ENCODE data around the gene HLA-DOA.

HLA-DOA gene

DNA sequence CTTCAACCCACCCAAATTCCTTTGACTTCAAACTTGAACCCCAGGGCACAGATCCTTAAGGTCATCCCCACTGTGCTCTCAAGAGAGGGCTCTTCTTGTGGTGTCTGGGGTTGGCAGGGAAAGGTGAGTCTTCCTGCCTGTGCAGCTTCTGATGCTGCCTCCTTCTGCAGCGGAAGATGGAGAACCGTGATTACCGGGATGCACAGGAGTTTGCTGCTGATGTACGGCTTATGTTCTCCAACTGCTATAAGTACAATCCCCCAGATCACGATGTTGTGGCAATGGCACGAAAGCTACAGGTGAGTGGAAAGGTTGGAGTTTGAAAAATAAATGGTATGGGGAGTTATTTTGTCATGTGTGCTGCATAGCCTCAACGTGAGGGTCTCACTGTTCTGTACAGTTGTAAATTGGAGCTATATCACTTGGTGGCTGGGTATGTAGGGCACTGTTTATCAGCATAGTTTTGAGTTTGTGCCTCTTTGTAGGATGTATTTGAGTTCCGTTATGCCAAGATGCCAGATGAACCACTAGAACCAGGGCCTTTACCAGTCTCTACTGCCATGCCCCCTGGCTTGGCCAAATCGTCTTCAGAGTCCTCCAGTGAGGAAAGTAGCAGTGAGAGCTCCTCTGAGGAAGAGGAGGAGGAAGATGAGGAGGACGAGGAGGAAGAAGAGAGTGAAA is 32.0 kb downstream of the HLA-DOA start:
- DNase-seq = no peak

- no peak for DNase-seq
Measured at GRCh38 chr6:32976334-32977069, 32.9 kb downstream of the HLA-DOA start.

DNA sequence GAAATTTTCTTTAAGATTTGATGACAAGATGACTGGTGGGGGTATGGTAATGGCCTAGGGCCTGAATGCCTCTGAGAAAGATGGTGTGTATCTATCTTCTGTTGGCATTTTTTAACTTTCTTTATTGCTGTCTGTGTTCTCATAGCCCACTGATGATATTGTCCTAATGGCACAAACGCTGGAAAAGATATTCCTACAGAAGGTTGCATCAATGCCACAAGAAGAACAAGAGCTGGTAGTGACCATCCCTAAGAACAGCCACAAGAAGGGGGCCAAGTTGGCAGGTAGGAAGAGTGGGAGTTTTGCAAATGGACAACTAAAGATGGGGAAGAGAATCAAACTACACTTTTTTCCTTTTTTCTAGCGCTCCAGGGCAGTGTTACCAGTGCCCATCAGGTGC is 33.5 kb downstream of the HLA-DOA start:
- DNase-seq = no peak

DNA sequence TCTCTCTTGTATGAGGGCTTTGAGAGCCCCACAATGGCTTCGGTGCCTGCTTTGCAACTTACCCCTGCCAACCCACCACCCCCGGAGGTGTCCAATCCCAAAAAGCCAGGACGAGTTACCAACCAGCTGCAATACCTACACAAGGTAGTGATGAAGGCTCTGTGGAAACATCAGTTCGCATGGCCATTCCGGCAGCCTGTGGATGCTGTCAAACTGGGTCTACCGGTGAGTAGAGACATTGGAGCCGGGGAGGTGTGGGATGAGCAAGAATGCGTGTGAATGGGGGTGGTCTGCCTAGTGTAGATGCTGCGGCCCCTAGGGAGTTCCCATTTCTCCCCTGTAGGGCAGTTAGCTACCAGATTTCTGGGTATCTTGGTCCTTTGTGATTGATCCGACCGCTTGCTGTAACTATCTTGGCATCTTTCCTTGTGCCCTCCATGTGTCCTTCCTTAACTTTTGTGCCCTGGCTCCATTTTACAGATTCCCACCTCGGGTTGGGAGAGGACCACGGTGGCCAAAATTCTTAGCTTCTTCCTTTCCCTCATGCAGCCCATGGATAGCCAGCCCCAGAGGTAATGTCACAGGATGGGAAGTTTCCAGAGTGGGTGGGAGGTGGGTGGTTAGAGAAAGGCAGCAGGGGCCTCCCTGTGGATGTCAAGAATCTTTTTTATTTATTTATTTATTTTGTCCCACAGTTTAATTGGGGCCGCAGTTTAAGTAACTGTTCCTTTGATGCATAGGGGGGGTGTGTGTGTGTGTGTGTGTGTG is 34.7 kb downstream of the HLA-DOA start:
- no peak for DNase-seq

GRCh38 chr6:32974016-32974333 is 35.4 kb downstream of the HLA-DOA start:
- no peak for DNase-seq

- DNase-seq = peak; percentile 13
Measured at GRCh38 chr6:32973144-32974015, 36.0 kb downstream of the HLA-DOA start.

- no peak for DNase-seq
Measured at GRCh38 chr6:32972353-32973143, 36.8 kb downstream of the HLA-DOA start.

DNA sequence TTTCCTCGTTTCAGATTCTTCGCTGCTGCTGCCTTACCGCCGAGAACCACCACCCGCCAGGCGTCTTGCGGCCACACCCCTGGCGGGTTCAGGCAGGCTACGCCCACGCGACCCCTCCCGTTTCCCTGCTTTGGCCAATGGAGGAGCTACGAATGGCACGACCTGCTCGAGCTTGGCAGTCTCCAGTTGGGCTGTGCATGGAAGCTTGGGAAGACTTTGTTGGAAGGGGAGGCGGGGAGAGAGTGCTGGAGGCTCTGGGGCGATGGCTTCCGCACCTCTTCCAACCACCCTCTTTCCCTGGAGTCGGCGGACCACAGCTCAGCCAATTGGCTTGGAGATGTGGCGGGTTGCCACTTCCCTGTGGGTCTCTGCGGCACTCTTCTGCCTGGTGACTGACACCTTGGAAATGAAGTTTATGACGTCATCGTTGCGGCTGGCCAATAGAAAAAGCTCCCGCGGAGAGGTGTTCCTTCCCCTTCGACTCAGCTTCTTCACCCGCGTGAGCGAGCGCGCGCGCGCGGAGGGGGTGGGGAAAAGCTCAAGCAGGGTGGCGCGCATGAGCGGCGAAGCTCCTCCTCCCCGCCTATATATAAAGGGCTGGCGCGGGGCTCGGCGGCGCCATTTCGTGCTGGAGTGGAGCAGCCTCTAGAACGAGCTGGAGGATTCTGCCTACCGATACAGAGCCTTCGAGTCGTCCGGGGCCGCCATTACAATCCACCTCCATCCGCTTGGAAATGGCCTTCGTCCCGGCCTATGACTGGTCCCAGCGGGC is 37.6 kb downstream of the HLA-DOA start:
- DNase-seq = peak; percentile 98

DNA sequence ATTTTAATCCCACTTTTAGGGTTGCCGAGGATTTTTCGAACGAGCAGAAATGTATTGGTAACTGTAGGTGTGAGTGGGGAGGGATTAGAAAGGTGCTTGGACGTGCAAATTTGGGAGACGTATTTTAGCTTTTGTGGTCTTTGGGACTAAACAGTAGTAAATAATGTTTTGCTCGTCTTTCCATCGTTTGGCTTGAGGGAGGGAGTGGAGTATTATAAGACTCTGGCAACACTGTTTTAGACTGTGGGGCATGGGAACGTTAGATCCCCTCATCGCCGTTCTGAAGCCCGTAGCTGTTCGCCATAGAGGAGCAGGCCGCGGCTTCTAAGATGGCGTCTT is 38.2 kb downstream of the HLA-DOA start:
- DNase-seq = no peak

- DNase-seq = peak; percentile 74
Measured at GRCh38 chr6:32970413-32971241, 38.8 kb downstream of the HLA-DOA start.

GRCh38 chr6:32969685-32970412 is 39.5 kb downstream of the HLA-DOA start:
- peak; percentile 30 for DNase-seq

DNA sequence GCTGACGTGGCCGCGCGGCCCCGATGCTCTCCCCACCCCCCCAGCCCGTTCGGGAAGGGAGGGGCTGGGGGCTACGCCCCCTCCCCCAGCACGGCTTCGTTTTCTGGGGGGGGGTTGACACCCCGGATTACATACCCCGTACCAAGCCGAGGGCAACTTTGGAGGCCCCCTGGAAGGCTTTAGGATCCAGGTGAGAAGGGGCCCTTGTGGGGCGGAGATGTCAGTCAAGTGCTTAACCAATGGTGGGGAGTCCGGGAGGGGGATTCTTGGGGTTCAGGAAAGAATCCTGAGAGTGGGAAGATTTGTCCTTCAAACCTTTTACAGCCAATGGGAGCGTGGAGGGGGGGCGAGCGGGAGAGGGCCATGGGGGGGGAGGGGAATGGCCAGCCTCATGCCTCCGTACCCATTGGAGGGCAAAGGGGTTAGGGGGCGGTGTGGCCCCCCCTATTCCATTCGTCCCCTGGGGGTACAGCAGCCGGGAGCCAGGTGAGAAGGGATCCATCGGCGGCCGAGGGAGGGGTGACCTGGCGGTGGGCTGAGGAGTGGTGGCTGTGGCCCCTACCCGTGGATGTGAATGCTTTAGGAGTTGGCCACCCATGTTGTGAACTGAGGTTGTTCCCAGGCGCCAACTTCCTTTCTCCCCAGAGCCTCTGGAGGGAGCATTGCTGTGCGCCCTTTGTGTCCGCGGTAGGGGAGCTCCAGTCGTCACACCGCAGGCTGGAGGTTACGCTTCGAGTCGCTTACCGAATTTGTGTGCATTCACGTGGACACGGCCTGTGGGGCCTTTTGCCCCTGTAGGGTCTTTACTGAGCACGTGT is 40.3 kb downstream of the HLA-DOA start:
- DNase-seq = peak; percentile 84

DNA sequence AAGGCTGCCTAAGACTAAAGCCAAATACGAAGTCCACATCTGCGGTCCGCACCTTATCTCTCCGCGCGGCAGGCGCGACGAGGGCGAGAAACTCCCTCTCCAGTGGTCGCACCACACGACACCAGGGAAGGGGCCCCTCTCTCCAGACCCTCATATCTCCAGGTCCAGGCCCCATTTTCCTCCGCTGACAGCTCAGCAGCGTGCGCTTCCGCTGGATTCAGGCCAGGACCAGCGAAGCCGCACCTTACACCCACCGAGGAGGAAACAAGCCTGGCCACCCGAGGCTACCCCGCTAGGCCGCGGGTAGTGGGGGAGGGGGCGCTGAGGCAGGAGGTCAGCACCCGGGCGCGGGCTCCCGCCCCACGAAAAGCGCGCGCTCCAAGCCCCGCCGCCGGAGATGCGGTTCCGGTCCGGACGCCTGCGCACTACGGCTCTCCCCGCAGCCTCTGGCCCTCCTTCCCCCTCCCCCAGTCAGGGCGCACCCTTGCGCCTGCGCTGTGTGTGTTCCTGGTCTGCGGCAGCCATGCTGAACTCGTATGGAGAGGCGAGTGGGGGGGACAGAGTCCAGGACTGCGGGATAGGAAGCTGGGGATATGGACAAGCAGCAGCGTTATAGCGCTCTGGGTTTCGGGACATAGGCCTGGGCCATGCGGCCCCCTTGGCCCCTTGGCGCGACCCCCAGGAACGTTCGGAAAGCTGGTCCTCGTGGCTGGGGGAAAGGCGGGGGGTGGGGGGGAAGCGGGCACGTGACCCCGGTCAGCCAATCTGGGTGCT is 41.1 kb downstream of the HLA-DOA start, which contains the start of gene BRD2:
Gene BRD2, plus strand, starts transcription at position 502 of the 774 bp plus-strand sequence. CDS start 4,305 bp downstream, outside the sequence.
- DNase-seq = peak; percentile 96

DNA sequence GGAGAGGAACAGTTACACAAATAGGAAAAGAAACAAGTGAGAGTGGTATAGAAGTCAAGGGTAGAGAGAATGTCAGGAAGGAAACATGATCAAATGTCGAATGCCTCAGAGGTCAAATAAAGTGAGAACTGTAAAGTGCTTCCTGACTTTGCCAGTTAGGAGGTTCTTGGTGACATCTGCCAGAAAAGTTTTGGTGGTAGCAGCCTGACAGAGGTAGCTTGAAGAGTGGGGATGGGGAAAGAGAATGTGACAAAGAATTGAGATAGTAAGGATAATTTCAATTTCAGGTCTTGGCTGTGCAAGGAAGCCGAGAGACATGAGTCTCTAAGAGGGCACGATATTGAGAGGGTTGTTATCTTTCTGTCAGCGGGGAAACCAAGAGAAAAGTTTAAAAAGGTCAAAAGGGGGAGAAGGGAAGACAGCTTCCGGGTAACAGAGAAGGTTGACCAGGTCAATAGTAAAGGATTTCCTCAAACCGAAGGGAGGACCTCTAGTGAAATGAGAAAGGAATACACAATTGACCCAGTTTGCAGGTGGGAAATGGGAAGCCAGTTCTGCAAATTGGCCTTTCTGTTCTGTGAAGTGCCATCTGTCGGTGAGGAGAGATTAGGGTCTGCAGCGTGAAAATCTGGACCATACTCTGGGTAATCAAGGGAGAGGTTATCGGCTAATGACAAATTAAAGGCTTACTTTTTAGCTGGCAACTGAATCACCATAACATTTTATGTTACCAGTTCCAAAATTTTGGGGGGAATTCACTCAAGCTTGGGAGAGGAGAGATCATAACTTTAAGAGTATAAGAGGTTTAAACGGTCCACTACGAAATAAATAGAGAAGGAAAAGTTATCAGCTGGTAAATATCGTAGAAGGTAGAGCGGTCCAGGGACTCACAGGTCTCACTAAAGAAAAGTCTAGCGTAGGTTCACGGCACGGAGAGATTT is 42.0 kb downstream of the HLA-DOA start:
- DNase-seq = peak; percentile 22

DNA sequence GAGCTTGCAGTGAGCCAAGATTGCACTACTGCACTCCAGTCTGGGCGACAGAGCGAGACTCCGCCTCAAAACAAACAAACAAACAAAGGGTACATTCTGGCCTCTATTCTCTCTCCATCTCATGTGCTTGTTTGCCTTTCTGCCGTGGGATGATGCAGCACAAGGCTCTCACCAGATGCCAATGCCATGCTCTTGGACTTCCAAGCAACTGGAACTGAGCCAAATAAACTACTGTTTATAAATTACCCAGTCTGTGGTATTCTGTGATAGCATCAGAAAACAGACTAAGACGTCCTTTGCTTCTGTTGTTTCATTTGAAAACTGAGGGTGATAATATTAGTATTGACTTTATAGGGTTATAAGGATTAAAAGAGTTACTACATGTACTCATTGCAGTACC is 44.6 kb downstream of the HLA-DOA start:
- DNase-seq = no peak

- DNase-seq = no peak
Measured at GRCh38 chr6:32963866-32964265, 45.5 kb downstream of the HLA-DOA start.

Measured in NCI-H774 (cell line).